ENCODE data around the gene LILRB5. TPM values are rescaled to one million over a fixed set of nuclear protein-coding genes. Genes with fewer than 3 reads are reported as not detected.

Gene LILRB5
- total RNA-seq, 1 donor: under 0.01 TPM

Small RNAs within 50 kb of the gene (small RNA-seq; reads per million reads assigned to genes)
- gene AC245884.12 (not detected), gene MIR4752 (not detected), gene RNU6-1307P (not detected)

Other genes starting within 250 kb of the LILRB5 start
- 2.2 TPM for gene VSTM1, start 193.4 kb downstream of the LILRB5 start, total RNA-seq
- gene TARM1, start 175.9 kb downstream of the LILRB5 start, total RNA-seq: not detected
- 0.54 TPM for gene OSCAR, start 156.5 kb downstream of the LILRB5 start, total RNA-seq
- 18.9 TPM for gene NDUFA3, start 154.4 kb downstream of the LILRB5 start, total RNA-seq
- 14.3 TPM for gene TFPT, start 141.6 kb downstream of the LILRB5 start, total RNA-seq
- gene PRPF31, start 141.5 kb downstream of the LILRB5 start, total RNA-seq: 77.0 TPM
- 20.2 TPM for gene CNOT3, start 119.5 kb downstream of the LILRB5 start, total RNA-seq
- 4.8 TPM for gene LENG1, start 97.6 kb downstream of the LILRB5 start, total RNA-seq
- gene TMC4, start 84.1 kb downstream of the LILRB5 start, total RNA-seq: under 0.01 TPM
- 270 TPM for gene MBOAT7, start 67.7 kb downstream of the LILRB5 start, total RNA-seq
- 80.0 TPM for gene TSEN34, start 66.0 kb downstream of the LILRB5 start, total RNA-seq
- 4,994 TPM for gene RPS9, start 56.4 kb downstream of the LILRB5 start, total RNA-seq
- 1.1 TPM for gene LILRB3, start 34.3 kb downstream of the LILRB5 start, total RNA-seq
- 0.27 TPM for gene LILRA6, start 14.5 kb downstream of the LILRB5 start, total RNA-seq
- 3.8 TPM for gene LILRB2, start 23.8 kb upstream of the LILRB5 start, total RNA-seq
- gene LILRA5, start 55.9 kb upstream of the LILRB5 start, total RNA-seq: 3.8 TPM
- gene LILRA4, start 81.9 kb upstream of the LILRB5 start, total RNA-seq: 0.27 TPM
- gene LAIR1, start 107.7 kb upstream of the LILRB5 start, total RNA-seq: 166 TPM
- gene TTYH1, start 158.2 kb upstream of the LILRB5 start, total RNA-seq: 0.81 TPM
- gene LENG8, start 191.9 kb upstream of the LILRB5 start, total RNA-seq: 170 TPM
- gene LENG9, start 206.5 kb upstream of the LILRB5 start, total RNA-seq: 10.8 TPM
- 0.54 TPM for gene CDC42EP5, start 216.0 kb upstream of the LILRB5 start, total RNA-seq
- gene LAIR2, start 245.6 kb upstream of the LILRB5 start, total RNA-seq: not detected